22Rv1 (cell line): ENCODE results near the gene RNF144B.

Experiments
- H3K27ac ChIP-seq: fragments of 450-650 bp; 2 replicates; pipeline ENCODE4 v1.5.1; 2017
- CTCF ChIP-seq: fragments of 450-650 bp; IDR thresholded peaks from 2 replicates; pipeline ENCODE4 v1.5.1; 2017; ENCODE audit warnings: mild to moderate bottlenecking
- ZFX ChIP-seq: fragments of 450-650 bp; IDR thresholded peaks from 2 replicates; pipeline ENCODE4 v1.6.1; 2017; ENCODE audit warnings: antibody characterized with exemption, borderline replicate concordance

The RNF144B gene

GRCh38 chr6:18362058-18362561 is 25.0 kb upstream of the RNF144B start:
- TF ChIP-seq ZFX (no peak), CTCF (no peak)
- H3K27ac ChIP-seq, result peak overlapping the region; percentile 97

- TF ChIP-seq CTCF (no peak), ZFX (no peak)
- H3K27ac ChIP-seq, result peak overlapping the region; percentile 97
Measured at GRCh38 chr6:18363746-18364145, 23.4 kb upstream of the RNF144B start.

GRCh38 chr6:18364561-18364960 is 22.6 kb upstream of the RNF144B start:
- peak overlapping the region; percentile 33; the same call in 1 of the 2 replicates for H3K27ac ChIP-seq

GRCh38 chr6:18367371-18367770 is 19.8 kb upstream of the RNF144B start:
- no peak for TF ChIP-seq CTCF
- no peak for TF ChIP-seq ZFX
- no peak overlapping the region for H3K27ac ChIP-seq

GRCh38 chr6:18368277-18369105 is 18.7 kb upstream of the RNF144B start:
- H3K27ac ChIP-seq, result peak overlapping the region; percentile 58
- TF ChIP-seq ZFX (no peak), CTCF (no peak)

GRCh38 chr6:18371010-18371409 is 16.1 kb upstream of the RNF144B start:
- H3K27ac ChIP-seq, result no peak overlapping the region
- no peak for TF ChIP-seq ZFX
- no peak for TF ChIP-seq CTCF

- TF ChIP-seq CTCF (no peak), ZFX (no peak)
- H3K27ac ChIP-seq, result no peak overlapping the region
Measured at GRCh38 chr6:18371656-18372055, 15.5 kb upstream of the RNF144B start.
